GM21723 (cell line): ENCODE data around the gene SMTNL2.

Experiments
- ATAC-seq: cut with Tn5 transposase; IDR thresholded peaks from one replicate; pipeline ENCODE4 v1.9.1; 2021; ENCODE audit warnings: mild to moderate bottlenecking, moderate library complexity; ENCODE audit not compliant: unreplicated experiment

Gene SMTNL2

DNA sequence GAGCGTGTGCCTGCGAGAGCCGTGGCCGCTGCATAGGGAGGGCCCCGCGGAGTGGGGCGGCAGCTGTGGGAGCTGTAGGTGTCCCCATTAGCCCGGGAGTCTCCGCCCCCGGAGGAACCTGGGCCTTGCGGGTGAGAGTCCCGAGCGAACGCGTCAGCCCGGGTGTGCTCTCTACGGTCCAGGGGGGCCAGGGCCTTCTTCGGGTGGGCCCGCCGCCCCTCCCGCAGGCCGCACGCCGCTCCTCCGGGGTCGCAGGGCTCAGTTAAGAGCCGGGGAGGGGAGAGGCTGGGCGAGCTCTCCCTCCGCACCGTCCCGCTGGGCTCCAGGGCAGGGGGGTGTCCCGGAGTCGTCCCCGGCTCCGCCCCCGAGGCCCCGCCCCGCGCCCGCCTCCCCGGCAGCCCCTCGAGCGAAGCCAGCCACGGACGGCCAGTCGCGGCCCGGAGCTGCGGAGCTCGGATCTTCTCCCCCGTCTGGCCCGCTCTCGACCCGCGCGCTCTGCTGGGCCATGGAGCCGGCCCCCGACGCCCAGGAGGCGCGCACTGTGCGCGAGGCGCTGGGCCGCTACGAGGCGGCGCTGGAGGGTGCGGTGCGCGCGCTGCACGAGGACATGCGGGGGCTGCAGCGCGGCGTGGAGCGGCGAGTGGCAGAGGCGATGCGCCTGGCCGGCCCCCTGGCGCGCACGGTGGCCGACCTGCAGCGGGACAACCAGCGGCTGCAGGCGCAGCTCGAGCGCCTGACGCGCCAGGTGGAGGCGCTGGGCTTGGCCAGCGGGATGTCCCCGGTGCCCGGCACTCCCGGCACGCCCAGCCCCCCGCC, at the start of gene SMTNL2:
Gene SMTNL2 (plus strand): TSS at position 429 of the 816 bp plus-strand sequence. CDS start 77 bp downstream, at position 506.
- no peak for ATAC-seq

DNA sequence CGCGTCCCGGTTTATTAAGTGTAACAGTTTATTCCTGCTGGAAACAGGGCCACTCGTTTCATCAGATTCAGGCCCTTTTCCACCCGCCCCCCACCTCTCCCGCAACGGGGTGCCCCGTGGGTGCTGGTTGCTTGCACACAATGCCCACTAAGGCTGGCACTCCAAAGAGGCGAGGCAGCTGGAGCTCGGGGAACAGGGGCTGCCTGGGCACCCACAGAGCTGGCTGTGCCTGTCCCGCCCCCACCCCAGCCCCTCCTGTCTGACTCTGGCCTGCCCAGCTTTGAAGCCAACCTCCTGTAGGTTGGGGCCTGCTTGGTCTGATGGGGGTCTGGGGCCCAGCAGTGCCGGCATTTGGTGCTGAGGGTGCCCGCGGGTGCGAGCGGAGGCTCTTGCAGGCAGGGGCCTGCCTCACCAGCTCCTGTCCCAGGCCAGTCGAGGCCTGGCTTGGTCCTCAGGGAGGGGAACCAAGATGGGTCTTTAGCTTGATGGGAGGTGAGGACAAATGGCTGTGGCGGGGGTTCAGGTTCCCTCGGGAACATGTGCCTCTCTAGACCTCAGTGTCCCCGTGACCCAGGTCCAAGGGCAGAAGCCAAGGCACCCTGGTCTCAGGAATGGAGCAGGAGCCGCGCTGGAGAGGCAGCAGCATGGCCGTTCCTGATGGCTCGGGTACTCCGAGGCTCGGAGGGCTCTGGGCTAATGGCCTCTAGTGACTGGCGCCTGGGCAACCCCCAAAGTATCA, 49.2 kb upstream of the SMTNL2 start:
- no peak for ATAC-seq

- no peak for ATAC-seq
These were observed 48.6 kb upstream of the SMTNL2 start for GRCh38 chr17:4535667-4536258.

DNA sequence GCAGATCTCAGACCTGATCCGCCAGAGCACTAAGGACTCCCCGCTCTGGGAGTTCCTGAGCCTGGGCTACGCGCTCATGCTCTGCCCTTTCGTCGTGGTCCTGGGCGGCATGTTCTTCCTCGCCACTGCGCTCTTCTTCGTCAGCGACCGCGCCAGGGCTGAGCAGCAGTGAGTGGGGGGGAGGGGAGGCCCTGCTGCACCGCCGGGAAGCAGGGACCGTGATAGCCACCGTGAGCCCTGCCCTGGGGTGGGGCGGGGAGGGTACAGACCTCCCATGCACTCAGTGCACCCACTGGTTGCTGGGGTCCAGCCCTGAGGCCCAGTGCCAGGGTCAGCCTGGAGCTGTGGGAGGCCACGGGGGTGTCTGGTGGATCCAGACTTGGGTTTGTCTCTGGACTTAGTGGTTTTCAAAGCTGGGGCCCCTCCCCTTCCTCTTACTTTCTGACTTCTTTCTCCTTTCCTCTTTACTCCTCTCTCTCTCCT, 48.0 kb upstream of the SMTNL2 start:
- no peak for ATAC-seq

DNA sequence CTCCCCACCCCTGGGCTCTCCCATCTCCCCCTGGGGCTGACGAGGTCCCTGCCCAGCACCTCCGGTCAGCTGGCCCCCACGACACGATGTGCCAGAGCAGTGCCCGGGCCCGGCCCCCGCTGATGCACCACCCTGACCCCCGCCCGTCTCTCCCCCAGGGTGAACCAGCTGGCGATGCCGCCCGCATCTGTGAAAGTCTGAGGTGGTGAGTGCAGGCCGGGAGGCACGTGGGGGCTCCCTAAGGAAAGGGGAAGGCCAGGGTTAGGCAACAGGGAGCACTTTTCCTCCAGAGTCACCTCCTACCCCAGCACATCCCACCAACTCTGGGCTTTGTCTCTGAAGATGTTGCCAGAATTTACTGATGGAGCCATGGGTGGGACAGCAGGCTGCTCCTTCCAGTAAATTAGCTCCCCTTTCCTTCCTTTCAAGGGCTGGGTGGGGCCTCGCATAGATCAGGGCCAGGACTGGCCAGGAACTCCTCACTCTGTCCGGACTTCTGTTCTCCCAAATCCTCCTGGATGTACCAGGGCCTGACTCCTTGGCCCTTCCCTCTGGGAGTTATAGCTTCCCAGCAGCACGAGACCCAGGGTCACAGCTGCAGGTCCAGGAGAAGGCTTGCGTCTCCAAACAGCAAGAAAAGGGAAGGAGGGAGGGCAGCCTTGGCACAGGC, 47.5 kb upstream of the SMTNL2 start:
- ATAC-seq: no peak

DNA sequence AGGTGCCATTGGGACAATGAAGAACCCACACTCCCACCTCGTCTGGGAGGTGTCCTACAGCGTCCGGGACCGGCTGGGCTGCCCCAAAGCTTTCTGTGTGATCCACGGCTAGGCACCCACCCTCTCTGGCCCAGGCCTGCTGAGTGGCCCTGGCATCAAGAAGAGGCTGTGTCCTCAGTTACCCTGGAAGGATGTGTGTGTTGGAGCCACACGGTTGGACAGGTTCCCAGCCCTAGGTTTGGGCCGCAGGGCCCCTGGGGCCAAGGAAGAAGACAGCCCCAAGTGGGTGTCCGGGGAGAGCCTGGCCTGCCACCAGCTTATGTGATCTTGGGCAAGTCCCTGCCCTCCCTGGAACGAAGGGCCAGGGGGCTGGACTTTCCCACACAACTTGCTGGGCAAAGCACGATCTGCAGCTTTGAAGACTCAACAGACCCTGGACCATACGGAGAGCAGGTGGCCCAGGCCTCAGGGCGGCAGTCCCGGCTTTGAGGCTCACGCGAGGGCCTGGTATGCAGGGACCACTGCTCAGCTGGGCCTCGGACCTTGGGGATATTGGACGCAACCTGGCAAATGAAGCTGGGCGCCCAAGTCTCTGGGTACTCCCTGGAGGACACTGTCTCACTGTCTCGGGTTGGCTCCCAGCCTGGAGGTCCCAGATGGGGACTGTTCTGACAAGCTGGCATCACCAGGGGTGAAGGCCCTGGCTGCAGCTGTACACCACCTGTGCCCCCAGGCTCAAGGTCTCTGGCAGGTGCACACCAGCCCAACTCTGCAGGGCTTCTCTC, 46.7 kb upstream of the SMTNL2 start:
- no peak for ATAC-seq

- no peak for ATAC-seq
These were observed 45.9 kb upstream of the SMTNL2 start for GRCh38 chr17:4538236-4539002.

DNA sequence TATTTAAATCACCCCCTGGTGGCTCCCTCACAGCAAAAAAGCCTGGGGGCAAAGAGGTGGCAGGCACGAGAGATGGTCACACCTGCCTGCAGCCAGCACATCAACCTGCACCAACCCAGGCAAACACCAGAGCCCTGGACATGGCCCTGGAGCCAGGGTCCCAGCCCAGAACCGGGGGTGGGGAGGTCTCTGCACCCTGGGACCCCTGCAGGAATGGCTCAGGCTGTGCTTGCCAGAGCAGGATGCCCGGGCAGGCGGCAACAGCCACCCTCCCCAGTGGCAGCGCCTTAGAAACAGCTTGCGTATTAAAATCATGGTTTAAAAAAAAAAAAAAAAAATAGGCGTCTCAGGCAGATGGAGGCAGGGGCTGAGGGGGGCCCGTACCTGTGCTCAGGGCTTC, 45.3 kb upstream of the SMTNL2 start:
- ATAC-seq: no peak

- no peak for ATAC-seq
These were observed 44.6 kb upstream of the SMTNL2 start for GRCh38 chr17:4539576-4540223.

DNA sequence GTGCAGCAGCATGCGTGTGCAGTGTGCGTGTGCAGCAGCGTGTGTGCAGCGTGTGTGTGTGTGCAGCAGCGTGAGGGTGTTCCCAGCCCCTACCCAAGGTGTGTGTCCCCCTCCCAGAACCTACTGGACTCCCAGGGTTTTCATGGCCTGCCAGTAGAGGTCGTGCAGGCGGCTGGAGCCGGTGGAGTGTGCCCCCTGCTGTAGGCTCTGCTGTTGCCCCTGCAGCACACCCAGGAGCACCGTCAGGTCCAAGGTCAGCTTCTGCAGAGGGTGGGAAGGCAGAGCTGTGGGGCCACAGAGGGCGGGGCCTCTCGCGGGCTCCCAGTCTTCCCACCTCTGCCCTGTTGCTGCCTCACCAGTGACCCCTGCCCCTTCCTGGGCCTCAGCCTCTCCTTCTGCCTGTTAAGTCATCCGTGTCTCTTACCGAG, 44.1 kb upstream of the SMTNL2 start:
- ATAC-seq: no peak

- ATAC-seq: no peak
These were observed 43.5 kb upstream of the SMTNL2 start for GRCh38 chr17:4540687-4541327.

DNA sequence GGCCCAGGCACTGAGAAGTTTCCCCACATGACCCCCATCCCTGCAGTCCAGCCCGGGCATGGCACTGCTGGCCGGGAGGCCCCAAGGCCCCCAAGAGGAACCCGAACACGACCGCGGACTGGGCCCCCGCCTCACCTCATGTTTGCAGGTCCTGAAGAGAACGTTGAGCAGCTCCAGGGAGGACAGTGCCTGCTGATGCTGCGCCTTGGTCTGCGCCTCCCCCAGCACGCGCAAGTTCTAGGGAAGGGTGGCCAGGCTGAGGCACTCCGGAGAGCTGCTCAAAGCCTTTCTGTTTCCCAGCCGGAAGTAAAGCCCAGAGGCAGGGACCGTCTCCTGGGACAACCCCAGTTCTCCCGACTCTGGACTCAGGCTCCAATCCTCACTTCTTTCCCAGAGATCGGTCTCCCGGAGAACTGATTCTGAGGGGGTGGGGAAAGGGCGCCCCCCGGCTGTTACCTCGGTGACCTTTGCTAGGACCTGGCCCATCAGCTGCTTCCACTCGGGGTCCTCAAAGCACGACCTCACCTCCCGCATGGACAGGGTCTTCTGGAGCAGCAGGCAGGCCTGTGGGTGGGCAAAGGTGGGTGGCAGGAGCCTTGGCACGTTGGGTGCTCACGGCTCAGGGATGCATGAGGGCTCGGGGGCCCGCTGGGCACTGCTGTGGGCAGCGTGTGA, 42.9 kb upstream of the SMTNL2 start:
- no peak for ATAC-seq

DNA sequence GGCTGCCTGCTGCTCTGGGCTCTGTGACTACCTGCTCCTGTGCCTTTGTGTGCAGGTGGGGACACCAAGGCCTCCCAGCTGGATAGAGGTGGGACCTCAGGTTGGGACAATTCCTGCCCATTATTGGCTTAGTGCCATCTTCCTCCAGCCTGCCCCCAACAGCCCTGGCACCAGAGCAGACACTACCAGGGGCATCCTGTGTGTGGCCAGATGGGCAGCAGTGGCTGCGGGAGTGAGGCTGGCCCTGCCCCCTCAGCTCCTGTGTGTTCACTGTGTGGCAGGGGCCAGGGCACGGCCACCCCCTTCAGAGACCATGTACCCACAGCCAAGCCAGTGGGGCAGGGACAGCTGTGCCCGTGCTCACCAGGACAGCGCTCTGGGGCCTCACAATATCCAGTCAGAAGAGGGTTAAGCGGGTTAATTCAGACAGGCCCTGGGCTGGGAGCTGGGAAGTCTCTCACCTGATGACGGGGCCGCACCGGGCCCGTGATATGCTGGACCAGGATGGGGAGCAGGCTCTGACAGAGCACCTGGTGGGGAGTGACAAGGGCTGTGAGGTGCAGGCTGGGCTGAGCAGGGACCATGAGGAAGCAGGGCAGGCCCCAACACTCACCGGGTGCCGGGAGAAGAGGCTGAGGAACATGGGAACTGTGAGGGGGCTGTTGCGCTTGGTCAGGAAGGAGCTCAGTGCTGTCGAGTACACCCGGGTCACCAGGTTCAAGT, 42.2 kb upstream of the SMTNL2 start:
- no peak for ATAC-seq

GRCh38 chr17:4542726-4543191, 41.6 kb upstream of the SMTNL2 start:
- ATAC-seq: no peak

DNA sequence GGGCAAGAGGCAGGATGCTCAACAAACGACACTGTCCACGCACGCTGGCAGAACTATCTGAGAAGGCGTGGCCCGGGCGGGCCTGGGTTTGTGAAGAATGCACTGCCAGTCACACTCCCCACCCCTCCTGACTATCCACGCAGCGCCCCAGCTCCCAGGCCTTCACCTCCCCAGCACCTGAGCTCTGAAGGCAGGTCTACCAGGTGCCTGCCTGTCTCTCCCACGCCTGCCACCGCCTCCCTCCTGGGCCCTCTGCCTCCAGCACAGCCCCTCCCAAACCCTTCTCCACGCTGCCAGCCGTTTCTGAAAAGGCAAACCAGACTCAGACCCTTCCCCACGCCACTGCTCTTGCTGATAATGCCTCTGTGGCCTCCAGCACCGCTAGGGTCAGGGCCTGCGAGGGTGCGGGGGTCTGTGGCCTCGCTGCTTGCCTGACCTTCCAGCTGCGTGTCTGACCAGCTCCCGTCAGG, 40.7 kb upstream of the SMTNL2 start:
- ATAC-seq: no peak

- no peak for ATAC-seq
These were observed 40.0 kb upstream of the SMTNL2 start for GRCh38 chr17:4544135-4544950.

GRCh38 chr17:4544951-4545216, 39.4 kb upstream of the SMTNL2 start:
- no peak for ATAC-seq
